ENCODE measurements around the gene MAGI2.

MAGI2 gene

DNA sequence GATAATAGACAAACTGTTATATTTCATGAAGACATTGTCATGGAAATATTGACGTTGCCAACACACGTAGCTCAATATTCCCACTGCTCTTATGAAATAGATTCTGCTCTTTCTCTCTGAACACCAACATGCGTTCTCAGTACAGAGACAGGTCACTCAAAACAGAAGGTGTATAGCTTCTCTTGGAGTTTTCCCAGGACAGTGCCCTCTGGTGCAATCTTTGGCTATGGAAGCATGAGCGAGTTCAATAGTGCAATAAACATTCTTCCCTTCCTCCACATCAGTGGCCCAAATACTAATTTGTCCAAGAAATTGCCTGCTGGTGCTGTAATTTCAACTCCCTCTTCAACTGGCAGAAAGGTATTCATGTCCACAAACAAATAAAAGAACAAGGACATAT is 145.3 kb downstream of the MAGI2 start:
- no peak overlapping the region for H3K4me3 ChIP-seq (ENCODE audit: low read depth, low read length)

GRCh38 chr7:79307376-79307775 is 146.1 kb downstream of the MAGI2 start:
- no peak overlapping the region for H3K4me3 ChIP-seq (ENCODE audit: low read depth, low read length)

GRCh38 chr7:79304711-79305110 is 148.8 kb downstream of the MAGI2 start:
- no peak overlapping the region for H3K4me3 ChIP-seq (ENCODE audit: low read depth, low read length)

GRCh38 chr7:79302293-79302692 is 151.2 kb downstream of the MAGI2 start:
- no peak overlapping the region for H3K4me3 ChIP-seq (ENCODE audit: low read depth, low read length)

DNA sequence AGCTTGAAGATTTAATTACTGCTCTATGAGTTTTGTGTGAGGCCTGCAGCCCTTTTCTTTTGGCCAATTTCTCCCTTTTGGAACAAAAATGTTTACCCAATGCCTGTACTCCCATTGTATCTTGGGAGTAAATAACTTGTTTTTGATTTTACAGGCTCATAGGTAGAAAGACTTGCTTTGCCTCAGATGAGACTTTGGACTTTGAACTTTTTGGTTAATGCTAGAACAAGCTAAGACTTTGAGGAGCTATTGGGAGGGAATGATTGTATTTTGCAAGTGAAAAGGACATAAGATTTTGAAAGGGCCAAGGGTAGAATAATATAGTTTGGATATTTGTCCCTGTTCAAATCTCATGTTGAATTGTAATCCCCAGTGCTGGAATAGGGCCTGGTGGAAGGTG is 152.0 kb downstream of the MAGI2 start:
- H3K4me3 ChIP-seq (ENCODE audit: low read depth, low read length), result no peak overlapping the region

GRCh38 chr7:79300573-79300972 is 152.9 kb downstream of the MAGI2 start:
- H3K4me3 ChIP-seq (ENCODE audit: low read depth, low read length), result no peak overlapping the region

GRCh38 chr7:79298145-79298760 is 155.2 kb downstream of the MAGI2 start:
- H3K4me3 ChIP-seq (ENCODE audit: low read depth, low read length), result no peak overlapping the region

DNA sequence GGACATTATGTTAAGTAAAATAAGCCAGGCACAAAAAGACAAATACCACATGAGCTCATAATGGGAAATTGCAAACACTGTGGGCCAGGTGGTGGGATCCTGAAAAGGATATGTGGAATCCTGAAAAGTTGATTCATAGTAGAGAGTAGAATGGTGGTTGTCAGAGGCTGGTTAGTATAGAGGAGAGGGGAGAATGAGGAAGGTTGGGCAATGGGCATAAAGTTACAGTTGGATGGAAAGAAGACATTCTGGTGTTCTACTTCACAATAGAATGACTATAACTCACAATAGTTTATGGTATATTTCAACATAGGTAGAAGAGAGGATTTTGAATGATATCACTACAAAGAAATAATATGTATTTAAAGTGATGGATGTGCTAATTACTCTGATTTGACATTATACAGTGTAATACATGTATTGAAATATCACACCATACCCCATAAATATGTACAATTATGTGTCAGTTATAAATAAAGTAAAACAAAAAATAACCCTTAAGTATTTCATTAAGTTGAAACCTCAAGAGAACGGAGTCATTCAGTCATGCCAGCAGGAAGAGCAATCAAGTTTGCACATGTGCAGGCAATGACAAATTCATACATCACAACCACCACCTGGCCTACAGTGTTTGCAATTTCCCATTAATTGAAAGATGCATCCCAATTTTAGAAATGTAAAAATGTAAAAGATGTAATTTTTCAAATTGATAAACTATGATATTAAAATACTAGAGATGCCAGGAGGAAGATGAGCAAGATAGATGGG is 156.7 kb downstream of the MAGI2 start:
- no peak overlapping the region for H3K4me3 ChIP-seq (ENCODE audit: low read depth, low read length)

DNA sequence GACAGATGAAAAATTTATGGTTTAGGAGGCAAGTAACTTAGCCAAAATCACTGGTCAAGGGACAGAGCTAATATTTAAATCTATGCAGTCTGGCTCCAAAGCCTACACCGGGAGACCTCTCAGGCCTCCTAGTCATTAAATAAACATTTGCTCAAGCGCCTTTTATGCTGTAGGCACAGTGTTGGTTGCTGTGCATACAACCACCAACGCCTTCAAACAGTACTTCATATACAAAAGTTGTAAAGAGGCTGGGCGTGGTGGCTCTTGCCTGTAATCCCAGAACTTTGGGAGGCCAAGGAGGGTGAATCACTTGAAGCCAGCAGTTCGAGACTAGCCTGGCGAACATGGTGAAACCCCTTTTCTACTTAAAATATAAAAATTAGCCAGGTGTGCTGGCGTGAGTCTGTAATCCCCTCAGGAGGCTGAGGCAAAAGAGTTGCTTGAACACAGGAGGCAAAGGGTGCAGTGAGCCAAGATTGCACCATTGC is 159.8 kb downstream of the MAGI2 start:
- H3K4me3 ChIP-seq (ENCODE audit: low read depth, low read length), result no peak overlapping the region

DNA sequence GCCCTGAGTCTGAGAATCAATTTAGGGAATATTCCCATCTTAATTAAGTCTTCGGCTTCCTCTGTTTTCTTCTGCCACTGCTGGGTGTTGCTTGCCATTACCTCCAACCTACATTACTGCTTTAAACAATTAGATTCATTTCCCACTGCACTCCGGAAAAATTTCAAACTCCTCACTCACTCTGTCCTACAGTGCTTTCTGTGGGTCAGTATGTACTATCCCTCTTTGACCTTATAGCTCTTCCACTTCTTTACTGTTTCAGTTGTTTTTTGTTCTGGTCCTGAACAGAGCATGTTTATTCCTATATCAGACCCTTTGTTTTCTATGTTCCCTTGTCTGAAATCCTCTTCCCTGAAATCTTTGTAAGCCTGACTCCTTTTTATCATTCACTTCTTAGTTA is 160.6 kb downstream of the MAGI2 start:
- H3K4me3 ChIP-seq (ENCODE audit: low read depth, low read length), result no peak overlapping the region

- no peak overlapping the region for H3K4me3 ChIP-seq (ENCODE audit: low read depth, low read length)
Measured at GRCh38 chr7:79291498-79291865, 162.0 kb downstream of the MAGI2 start.

DNA sequence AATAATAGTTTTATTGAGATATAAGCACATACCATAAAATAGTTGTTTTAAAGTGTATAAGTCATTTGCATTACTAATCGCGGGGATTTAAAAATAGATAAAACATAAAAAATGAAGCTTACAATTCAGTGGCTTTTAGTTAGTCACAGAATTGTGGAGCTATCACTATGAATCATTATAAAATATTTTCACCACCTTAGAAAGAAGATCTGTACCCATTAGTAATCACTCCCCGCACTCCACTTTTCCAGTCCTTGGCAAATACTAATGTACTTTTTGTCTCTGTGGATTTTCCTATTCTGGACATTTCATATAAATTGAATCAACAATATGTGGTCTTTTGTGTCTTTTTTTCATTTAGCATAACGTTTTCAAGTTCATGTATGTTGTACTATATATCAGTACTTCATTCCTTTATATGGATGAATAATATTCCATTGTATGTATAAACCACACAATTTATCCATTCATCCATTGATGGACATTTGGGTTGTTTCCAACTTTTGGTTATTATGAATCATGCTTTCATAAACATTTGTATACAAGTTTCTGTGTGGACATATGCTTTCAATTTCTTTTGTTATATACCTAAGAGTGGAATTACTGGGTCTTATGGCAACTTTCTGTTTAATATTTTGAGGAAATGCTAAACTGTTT is 162.5 kb downstream of the MAGI2 start:
- no peak overlapping the region for H3K4me3 ChIP-seq (ENCODE audit: low read depth, low read length)

GRCh38 chr7:79290398-79290797 is 163.1 kb downstream of the MAGI2 start:
- H3K4me3 ChIP-seq (ENCODE audit: low read depth, low read length), result no peak overlapping the region

- H3K4me3 ChIP-seq (ENCODE audit: low read depth, low read length), result no peak overlapping the region
Measured at GRCh38 chr7:79288655-79289054, 164.8 kb downstream of the MAGI2 start.

GRCh38 chr7:79287981-79288380 is 165.5 kb downstream of the MAGI2 start:
- H3K4me3 ChIP-seq (ENCODE audit: low read depth, low read length), result no peak overlapping the region

DNA sequence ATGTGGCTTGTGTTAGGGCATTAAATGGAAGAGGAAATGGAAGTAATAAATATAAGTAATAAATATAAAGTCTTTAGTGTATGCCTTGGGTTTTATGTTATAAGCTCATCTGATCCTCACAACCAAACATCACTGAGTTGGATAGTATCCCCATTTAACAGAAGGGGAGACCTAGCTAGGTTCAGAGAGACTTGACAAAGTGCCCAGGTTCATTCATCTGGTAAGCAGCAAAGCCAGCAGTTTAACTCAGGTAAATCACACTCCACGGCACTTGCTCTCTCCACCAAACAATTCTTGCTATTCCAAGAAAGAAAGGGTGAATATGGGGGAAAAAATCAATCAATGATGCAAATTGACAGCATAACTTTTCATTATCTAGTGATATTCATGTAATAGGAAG is 167.3 kb downstream of the MAGI2 start:
- no peak overlapping the region for H3K4me3 ChIP-seq (ENCODE audit: low read depth, low read length)

DNA sequence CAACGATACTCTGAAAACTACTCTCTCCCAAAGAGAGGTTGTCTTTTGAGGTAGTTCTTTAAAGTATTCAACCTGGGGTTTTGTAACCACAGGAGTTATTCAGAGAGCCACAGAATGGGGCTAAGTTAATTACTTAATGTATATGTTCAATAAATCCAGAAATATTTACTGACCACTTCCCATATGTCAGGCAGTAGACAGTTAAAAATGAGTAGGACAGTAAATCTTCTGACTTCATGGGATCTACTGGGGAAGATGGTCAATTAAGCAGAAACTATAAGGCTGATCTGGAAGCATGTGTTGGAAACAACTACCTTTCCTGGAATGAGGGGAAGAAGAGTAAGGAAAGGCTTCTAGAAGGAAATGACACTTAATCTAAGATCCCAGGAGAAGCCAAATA is 167.7 kb downstream of the MAGI2 start:
- no peak overlapping the region for H3K4me3 ChIP-seq (ENCODE audit: low read depth, low read length)

GRCh38 chr7:79284211-79284610 is 169.3 kb downstream of the MAGI2 start:
- H3K4me3 ChIP-seq (ENCODE audit: low read depth, low read length), result no peak overlapping the region

GRCh38 chr7:79282882-79283602 is 170.4 kb downstream of the MAGI2 start:
- H3K4me3 ChIP-seq (ENCODE audit: low read depth, low read length), result no peak overlapping the region

- no peak overlapping the region for H3K4me3 ChIP-seq (ENCODE audit: low read depth, low read length)
Measured at GRCh38 chr7:79282070-79282694, 171.3 kb downstream of the MAGI2 start.

DNA sequence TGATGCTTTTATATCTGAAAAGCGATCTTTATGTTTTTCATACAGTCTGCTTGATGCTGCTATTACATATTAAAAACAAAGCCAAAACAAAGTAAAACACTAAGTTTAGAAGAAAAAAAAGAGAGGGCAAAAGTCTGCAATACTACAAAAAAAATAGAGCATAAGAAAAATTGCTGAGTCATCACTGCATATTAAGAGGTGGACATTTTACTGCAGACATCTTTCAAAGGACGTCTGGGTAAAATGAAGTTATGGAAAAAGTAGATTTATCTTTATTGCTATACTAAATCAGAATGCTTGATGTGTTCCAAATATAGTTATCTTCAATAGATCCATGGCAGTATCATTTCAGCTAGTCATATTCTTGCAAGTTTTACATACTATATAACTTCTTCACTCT is 172.0 kb downstream of the MAGI2 start:
- H3K4me3 ChIP-seq (ENCODE audit: low read depth, low read length), result no peak overlapping the region
